Measurements from ENCODE around the gene SUPT6H. TPM values are rescaled to one million over a fixed set of nuclear protein-coding genes. Genes with fewer than 3 reads are reported as not detected.
"Not testable (repeated sequence)": the region's sequence is repeated elsewhere in the genome, so short reads cannot be mapped to it uniquely, and the experiment has no call there.

SUPT6H gene
- total RNA-seq, 1 donor from 2014 or later, result 36.7 TPM

DNA sequence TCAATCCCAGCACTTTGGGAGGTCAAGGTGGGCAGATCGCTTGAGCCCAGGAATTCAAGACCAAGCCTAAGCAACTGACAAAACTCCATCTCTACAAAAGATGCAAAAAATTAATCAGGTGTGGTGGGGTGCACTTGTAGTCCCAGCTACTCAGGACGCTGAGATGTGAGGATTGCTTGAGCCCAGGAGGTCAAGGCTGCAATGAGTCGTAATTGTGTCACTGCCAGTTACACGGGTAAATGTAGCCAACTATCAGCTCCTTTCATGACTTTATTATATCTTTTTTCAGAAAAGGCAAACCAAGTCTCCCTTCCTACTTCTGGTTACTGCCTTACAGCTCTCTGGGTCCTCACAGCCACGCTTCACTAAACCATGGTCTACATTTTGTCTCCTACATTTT, 4.2 kb upstream of the SUPT6H start:
- DNase-seq (ENCODE audit: low read depth), result no peak
- H3K27me3 ChIP-seq (ENCODE audit: control insufficient read depth, insufficient read depth, low read length), result no peaks in the 10 kb centered on the region
- H3K4me3 ChIP-seq (ENCODE audit: low read depth, low read length), result no peak overlapping the region
- H3K36me3 ChIP-seq (ENCODE audit: control insufficient read depth, insufficient read depth, low read length), result no peaks in the 10 kb centered on the region
- TF ChIP-seq, protein P1, sequence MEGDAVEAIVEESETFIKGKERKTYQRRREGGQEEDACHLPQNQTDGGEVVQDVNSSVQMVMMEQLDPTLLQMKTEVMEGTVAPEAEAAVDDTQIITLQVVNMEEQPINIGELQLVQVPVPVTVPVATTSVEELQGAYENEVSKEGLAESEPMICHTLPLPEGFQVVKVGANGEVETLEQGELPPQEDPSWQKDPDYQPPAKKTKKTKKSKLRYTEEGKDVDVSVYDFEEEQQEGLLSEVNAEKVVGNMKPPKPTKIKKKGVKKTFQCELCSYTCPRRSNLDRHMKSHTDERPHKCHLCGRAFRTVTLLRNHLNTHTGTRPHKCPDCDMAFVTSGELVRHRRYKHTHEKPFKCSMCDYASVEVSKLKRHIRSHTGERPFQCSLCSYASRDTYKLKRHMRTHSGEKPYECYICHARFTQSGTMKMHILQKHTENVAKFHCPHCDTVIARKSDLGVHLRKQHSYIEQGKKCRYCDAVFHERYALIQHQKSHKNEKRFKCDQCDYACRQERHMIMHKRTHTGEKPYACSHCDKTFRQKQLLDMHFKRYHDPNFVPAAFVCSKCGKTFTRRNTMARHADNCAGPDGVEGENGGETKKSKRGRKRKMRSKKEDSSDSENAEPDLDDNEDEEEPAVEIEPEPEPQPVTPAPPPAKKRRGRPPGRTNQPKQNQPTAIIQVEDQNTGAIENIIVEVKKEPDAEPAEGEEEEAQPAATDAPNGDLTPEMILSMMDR (IDR thresholded peaks at IDR 0.05; ENCODE audit: insufficient read depth, low read length, poor library complexity, severe bottlenecking), result no peak

DNA sequence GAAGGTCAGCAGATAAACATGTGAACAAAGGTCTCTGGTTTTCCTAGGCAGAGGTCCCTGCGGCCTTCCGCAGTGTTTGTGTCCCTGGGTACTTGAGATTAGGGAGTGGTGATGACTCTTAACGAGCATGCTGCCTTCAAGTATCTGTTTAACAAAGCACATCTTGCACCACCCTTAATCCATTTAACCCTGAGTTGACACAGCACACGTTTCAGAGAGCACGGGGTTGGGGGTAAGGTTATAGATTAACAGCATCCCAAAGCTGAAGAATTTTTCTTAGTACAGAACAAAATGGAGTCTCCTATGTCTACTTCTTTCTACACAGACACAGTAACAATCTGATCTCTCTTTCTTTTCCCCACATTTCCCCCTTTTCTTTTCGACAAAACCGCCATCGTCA, 3.7 kb upstream of the SUPT6H start:
- H3K36me3 ChIP-seq (ENCODE audit: control insufficient read depth, insufficient read depth, low read length); DNase-seq (ENCODE audit: low read depth); H3K27me3 ChIP-seq (ENCODE audit: control insufficient read depth, insufficient read depth, low read length); H3K4me3 ChIP-seq (ENCODE audit: low read depth, low read length): not testable (repeated sequence)

DNA sequence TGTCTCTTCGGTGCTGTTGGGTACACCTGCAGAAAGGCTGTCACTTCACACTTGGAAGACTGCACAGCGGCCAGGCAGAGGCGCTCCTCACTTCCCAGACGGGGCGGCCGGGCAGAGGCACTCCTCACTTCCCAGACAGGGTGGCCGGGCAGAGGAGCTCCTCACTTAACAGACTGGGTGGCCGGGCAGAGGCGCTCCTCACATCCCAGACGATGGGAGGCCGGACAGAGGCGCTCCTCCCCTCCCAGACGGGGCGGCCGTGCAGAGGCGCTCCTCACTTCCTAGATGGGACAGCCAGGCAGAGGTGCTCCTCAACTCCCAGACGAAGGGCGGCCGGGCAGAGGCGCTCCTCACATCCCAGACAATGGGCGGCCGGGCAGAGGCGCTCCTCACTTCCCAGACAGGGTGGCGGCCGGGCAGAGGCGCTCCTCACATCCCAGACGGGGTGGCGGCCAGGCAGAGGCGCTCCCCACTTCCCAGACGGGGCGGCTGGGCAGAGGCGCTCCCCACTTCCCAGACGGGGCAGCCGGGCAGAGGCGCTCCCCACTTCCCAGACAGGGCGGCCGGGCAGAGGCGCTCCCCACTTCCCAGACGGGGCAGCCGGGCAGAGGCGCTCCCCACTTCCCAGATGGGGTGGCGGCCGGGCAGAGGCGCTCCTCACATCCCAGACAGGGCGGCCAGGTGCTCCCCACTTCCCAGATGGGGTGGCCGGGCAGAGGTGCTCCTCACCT, 3.1 kb upstream of the SUPT6H start:
- not testable (repeated sequence) for DNase-seq (ENCODE audit: low read depth); H3K4me3 ChIP-seq (ENCODE audit: low read depth, low read length); H3K36me3 ChIP-seq (ENCODE audit: control insufficient read depth, insufficient read depth, low read length); H3K27me3 ChIP-seq (ENCODE audit: control insufficient read depth, insufficient read depth, low read length)

DNA sequence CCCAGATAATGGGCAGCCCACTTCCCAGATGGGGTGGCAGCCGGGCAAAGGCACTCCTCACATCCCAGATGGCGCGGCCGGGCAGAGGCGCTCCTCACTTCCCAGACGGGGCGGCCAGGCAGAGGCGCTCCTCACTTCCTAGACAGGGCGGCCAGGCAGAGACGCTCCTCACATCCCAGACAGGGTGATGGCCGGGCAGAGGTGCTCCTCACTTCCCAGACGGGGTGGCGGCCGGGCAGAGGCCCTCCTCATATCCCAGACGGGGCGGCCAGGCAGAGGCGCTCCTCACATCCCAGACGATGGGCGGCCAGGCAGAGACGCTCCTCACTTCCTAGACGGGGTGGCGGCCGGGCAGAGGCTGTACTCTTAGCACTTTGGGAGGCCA, 2.5 kb upstream of the SUPT6H start:
- H3K4me3 ChIP-seq (ENCODE audit: low read depth, low read length); H3K36me3 ChIP-seq (ENCODE audit: control insufficient read depth, insufficient read depth, low read length); DNase-seq (ENCODE audit: low read depth); H3K27me3 ChIP-seq (ENCODE audit: control insufficient read depth, insufficient read depth, low read length): not testable (repeated sequence)

DNA sequence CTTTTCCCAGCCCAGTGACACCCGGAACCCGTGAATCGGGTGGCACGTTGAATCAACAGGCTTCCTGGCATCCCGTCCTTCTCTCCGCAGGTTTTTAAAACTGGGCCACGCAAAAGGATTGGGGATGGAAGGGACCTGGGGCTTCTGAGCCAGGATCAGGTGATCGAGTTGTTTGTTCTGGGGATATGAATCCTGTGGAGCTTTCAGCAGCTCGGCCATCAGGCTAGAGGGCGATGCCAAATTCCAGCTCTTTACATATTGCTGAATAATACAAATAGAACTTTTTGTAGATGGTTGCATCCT, 473 bp downstream of the SUPT6H start:
- no peaks in the 10 kb centered on the region for H3K27me3 ChIP-seq (ENCODE audit: control insufficient read depth, insufficient read depth, low read length)
- TF ChIP-seq, protein P1 (IDR thresholded peaks at IDR 0.05; ENCODE audit: insufficient read depth, low read length, poor library complexity, severe bottlenecking), result no peak
- peak overlapping the region; percentile 84 for H3K4me3 ChIP-seq (ENCODE audit: low read depth, low read length)
- no peak for DNase-seq (ENCODE audit: low read depth)
- H3K36me3 ChIP-seq (ENCODE audit: control insufficient read depth, insufficient read depth, low read length), result no peaks in the 10 kb centered on the region

DNA sequence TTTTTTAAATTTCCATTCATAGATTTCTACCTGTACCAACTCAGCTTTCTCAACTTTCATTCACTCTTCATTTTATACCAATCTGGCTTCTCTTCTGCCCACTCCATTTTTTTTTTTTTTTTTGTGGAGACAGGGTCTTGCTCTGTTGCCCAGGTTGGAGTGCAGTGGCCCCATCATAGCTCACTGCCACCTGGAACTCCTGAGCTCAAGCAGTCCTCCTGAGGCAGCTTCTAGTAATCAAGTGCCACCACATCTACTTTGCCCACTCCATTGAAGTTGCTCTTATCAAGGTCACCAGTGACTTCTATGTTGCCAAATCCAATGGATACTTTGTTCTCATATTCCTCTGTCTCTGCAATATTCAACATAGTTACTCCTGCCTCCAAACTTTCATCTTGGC, 1.7 kb downstream of the SUPT6H start:
- Histone ChIP-seq H3K27me3 (ENCODE audit: control insufficient read depth, insufficient read depth, low read length) (no peaks in the 10 kb centered on the region), H3K4me3 (ENCODE audit: low read depth, low read length) (no peak overlapping the region), H3K36me3 (ENCODE audit: control insufficient read depth, insufficient read depth, low read length) (no peaks in the 10 kb centered on the region)
- DNase-seq (ENCODE audit: low read depth), result no peak
- TF ChIP-seq, protein P1 (IDR thresholded peaks at IDR 0.05; ENCODE audit: insufficient read depth, low read length, poor library complexity, severe bottlenecking), result no peak

DNA sequence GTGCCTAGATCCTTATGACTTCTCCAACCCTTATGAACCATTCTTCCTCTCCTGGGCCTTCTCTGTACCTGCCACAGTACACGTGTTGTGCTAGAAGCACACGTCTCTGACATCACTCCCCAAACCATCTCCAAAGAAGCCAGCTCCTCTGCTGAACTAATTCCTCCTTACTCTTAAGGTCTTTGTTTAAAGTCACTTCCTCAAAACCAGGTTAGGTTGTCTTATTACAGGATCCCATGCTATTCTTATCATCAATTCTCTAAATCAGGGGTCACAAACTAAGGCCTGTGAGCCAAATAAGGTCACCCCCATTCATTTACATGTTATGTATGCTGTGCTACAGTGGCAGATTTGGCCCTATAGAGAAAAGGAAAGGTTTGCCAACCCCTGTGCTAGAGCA, 4.0 kb downstream of the SUPT6H start:
- TF ChIP-seq, protein P1 (IDR thresholded peaks at IDR 0.05; ENCODE audit: insufficient read depth, low read length, poor library complexity, severe bottlenecking), result no peak
- no peaks in the 10 kb centered on the region for H3K36me3 ChIP-seq (ENCODE audit: control insufficient read depth, insufficient read depth, low read length)
- no peaks in the 10 kb centered on the region for H3K27me3 ChIP-seq (ENCODE audit: control insufficient read depth, insufficient read depth, low read length)
- no peak overlapping the region for H3K4me3 ChIP-seq (ENCODE audit: low read depth, low read length)
- DNase-seq (ENCODE audit: low read depth), result no peak
